ENCODE data around the gene FBN1.

The FBN1 gene

DNA sequence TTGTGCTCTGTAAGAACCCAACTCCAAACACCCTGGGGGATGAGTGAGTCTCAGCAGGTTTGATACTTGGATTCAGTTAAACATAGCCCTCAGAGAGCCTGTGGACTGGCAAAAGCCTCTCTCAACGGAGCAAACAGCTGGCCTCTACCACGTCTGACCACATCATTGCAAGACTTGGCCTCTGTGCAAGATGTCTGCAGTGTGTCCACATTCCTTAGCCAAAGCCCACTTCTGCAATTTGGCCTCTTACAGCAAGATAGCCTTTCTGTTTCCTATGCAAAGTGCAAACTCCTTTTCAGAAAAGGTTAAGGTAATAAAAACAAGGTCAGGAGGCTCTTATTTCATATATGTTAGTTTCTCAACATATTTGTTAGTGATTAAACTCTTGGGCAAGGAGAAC is 27.9 kb downstream of the FBN1 start:
- DNase-seq: no peak

- no peak for DNase-seq
Observed at GRCh38 chr15:48616216-48616615, 29.3 kb downstream of the FBN1 start.

- DNase-seq: no peak
Observed at GRCh38 chr15:48614051-48614450, 31.5 kb downstream of the FBN1 start.

DNA sequence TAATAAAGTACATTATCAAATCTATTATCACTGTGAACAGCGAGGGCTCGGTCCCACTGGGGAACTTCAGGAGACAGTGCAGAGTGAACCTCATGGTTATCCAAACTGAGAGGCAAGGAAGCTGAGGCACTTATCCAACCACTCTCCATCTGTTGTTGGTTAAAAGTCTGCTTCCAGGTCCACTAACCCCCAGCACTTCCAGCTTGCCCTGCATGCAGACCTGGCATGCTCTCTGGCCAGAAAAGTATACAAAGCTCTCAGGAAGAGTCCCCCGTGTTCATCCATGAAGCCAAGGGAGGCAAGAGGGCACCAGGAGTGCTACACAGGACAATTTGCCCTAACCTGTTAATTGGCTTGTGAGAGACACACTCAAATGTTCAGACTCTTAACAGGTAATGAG is 36.0 kb downstream of the FBN1 start:
- DNase-seq: no peak

- no peak for DNase-seq
Observed at GRCh38 chr15:48607846-48608245, 37.7 kb downstream of the FBN1 start.

DNA sequence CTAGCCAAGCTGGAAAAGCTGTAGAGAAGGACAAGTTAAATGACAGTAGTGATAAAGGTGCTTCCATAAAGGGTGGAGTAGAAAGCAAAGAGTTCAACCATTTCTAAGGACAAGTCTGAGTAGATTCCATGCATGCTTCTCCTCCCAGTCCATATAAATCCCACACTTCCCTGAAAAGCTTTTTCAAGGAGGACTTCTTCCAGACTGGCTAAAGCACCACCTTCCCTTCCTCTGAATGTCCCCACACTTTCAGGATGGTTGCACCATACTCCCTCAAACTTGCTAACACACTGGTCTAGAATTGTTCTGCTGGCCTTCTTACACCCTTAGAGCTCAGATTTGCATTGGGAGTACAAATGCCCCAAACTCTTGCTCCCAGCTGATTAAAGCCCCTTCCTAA is 40.9 kb downstream of the FBN1 start:
- DNase-seq: no peak

DNA sequence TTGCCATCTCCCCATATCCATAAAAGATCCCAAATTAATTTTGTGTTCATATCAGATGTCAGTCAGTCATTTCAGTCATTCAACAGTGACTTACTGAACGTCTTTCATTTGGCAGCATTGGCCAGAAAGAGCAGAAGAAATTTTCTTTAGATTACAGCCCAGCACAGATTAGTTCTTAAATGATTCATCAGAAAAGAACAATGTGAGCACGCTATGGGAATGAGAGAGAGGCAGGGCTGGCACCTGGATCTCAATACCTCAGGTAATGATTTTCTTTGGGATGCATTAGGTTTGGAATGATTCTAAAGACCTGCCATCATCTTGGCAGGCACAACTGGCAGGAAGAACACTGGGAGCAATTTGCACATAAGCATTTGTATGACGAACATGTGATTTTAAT is 41.6 kb downstream of the FBN1 start:
- no peak for DNase-seq

DNA sequence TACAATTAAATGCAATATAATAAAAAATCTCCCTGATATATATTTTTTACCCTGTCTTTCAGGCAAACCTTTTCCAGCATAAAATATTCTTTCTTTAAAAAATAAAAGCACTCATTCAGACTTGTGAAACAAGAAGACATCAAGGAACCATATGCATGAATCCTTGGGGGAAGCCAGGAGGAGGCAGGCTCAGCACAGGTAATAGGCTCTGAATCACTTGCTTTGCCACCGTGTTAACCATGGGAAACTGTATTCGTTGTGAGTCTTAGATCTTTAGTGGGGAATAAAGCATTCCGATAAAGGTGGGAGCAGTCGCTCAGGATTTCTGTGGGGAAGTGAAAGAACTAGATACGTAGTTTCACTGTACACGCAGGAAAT is 42.4 kb downstream of the FBN1 start:
- no peak for DNase-seq

- DNase-seq: no peak
Observed at GRCh38 chr15:48602358-48603122, 43.0 kb downstream of the FBN1 start.

- DNase-seq: no peak
Observed at GRCh38 chr15:48601095-48601494, 44.4 kb downstream of the FBN1 start.

GRCh38 chr15:48596841-48597240 is 48.7 kb downstream of the FBN1 start:
- no peak for DNase-seq

- no peak for DNase-seq
Observed at GRCh38 chr15:48596415-48596814, 49.1 kb downstream of the FBN1 start.

GRCh38 chr15:48595981-48596380 is 49.5 kb downstream of the FBN1 start:
- no peak for DNase-seq

- no peak for DNase-seq
Observed at GRCh38 chr15:48592933-48593332, 52.6 kb downstream of the FBN1 start.

- DNase-seq: no peak
Observed at GRCh38 chr15:48592221-48592731, 53.2 kb downstream of the FBN1 start.

DNA sequence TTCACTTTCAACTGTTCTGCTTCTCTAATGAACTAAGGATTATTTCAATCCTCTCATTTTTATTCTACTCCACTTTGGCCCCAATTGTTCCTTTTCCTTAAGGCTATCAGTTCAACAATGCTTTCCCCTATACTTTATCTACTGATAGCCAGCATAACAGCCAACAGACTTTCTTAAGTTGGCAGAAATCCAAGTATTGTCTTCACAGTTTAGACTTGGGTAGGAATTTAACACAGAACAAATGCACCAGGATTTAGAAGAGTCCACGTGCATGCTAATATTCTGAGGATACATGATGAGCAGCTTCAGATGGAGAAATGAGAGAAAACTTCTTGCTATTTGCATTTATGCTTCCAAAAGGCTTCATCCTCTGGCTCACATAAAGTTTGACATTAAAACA is 54.8 kb downstream of the FBN1 start:
- no peak for DNase-seq

GRCh38 chr15:48584812-48585563 is 60.5 kb downstream of the FBN1 start:
- no peak for DNase-seq

GRCh38 chr15:48584090-48584811 is 61.3 kb downstream of the FBN1 start:
- DNase-seq: no peak

GRCh38 chr15:48582452-48583247 is 62.9 kb downstream of the FBN1 start:
- no peak for DNase-seq

DNA sequence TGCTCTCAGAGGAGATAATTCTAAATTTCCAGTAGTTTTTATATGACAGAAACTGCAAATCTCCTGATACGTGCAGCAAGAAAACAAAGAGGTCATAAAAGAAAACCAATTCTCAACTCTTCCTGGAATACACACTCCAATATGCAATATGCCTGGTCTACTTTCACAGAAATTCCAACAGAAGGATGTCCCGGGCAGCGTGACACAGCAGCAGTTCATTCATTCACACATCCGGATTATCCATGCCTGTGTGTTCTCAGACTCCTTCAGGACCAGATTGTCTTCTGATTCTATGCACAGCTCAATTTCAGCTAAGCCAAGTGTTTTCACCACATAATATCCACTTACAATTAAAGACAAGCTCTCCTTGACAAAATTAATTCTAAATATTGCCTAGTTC is 64.3 kb downstream of the FBN1 start:
- DNase-seq: no peak

GRCh38 chr15:48580736-48581135 is 64.8 kb downstream of the FBN1 start:
- no peak for DNase-seq

- DNase-seq: no peak
Observed at GRCh38 chr15:48579945-48580671, 65.4 kb downstream of the FBN1 start.
